Stimulated activated CD4-positive, alpha-beta T cell treated with anti-CD3 and anti-CD28 coated beads, Interleukin-4, amount 100 ng/mL, for 4 hours (primary cell): Measurements from ENCODE around the gene MFAP2.

Experiments
- DNase-seq, 2 experiments: peaks; one replicate each; pipeline ENCODE4 v3.0.0-alpha.2; 2020

Gene MFAP2

DNA sequence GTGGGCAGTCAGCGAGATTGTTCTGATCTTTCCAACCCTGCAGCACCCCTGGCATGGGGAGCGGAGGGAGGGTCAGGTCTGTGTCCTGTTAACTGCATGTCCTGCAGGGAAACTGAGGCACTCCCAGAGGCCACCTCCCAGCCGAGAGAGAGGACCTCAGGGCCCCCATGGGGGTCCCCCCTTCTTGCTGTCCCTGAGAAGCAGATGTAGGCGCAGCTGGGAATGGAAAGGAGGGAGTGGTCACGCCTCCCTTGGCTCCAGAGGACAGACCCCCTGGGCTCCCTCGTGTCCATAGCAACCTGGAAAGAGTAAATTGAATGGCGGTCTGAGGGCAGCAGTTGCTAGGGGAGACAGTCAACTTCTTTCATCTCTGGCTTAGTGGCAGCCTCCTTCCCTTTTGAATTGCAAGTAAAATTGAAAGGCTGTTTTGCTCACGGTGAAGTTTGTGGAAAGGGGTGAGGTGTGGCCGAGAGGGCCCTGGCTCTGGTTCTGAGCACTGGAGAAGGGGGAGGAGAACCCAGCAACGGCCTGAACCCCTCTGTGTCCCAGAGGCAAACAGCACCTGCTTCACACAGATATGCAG, 53.8 kb downstream of the MFAP2 start:
- no peak for DNase-seq

DNA sequence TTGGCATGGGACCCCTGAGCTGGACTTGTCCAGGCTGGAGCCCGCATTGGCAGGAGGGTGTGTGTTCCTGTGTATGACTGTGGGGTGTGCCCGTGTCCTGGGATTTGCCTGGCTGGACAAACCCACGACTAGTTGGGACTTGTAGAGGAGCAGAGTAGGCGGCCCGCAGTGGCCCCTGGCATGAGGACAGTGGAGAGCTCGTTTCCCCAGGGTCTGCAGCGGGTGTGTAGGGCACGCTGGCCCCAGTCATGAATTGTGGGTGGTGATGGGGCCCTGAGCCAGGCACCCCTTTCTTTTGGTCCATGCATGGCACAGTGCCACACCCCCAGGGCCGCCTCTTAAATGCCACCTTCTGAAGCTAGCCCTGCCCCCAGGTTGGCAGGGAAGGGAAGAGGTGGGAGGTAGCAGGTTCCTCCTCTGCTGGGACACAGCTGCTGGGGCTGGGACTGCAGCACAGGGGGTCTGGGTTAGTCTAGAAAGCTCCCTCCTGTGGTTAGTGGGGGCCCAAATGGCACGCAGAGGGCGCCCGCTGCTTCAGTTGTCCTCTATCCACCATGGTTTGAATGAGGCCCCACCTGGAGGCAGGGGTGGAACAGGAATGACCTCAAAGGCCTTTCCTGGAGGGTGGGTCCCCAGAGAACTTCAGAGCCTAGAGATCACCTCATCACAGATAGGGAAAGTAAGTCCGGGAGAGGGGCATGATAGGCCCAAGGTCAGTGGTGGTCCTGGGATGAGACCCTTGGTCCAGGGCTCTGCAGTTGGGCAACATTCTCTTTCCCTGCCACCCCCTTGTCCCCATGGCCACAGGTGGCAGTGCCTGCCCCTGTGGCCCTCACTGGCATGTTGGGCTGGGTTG, 54.6 kb downstream of the MFAP2 start:
- no peak for DNase-seq

DNA sequence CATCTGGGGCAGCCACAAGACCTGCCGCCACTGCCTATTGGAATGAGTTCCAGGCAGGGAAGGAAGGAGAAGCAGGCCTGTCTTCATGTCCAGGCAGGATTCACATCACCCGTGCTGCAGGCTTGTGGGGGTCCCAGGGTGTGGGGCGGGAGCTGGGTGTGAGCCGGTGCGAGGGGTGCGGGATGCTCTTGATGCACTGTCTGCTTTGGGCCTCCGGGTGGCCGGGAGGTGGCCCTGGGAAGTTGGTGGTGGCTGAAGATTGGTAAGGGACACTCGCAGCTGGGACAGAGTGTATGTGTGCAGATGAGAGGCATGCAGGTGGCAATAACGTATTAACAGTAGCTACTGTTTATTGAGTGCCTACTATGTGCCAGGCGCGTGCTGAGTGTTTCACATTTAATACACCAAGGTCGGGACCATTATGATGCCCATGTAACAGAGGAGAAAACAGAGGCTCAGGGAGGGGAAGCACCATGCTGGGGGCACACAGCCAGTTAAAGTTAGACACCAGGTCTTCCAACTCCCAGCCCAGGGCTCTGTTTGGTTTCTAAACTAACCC, 55.4 kb downstream of the MFAP2 start:
- no peak for DNase-seq
